Breast epithelium (tissue), 4 donors: ENCODE measurements around the gene ERC1. TPM values are rescaled to one million over a fixed set of nuclear protein-coding genes. Genes with fewer than 3 reads are reported as not detected.

Experiments used
- DNase-seq, 2 donors: peaks; one replicate each; pipeline ENCODE4 v3.0.0-alpha.2; 2019; ENCODE audit warnings: low spot score in 2 of 2
- H3K27ac ChIP-seq, 2 donors: fragments of 200-600 bp; sonication (generic) in 1 of 2; one replicate each; pipeline ENCODE4 v1.5.1; 2016 to 2019; ENCODE audit warnings: mild to moderate bottlenecking in 1 of 2
- H3K27me3 ChIP-seq, 2 donors: fragments of 200-600 bp; sonication (generic) in 1 of 2; one replicate each; pipeline versions ENCODE4 v1.5.1 to v1.6.0; 2017 to 2019; ENCODE audit warnings: control low read depth in 1 of 2, mild to moderate bottlenecking in 1 of 2
- H3K36me3 ChIP-seq: fragments of 200-600 bp; one replicate; pipeline ENCODE4 v1.5.1; 2019
- H3K4me1 ChIP-seq, 2 donors: fragments of 200-600 bp; sonication (generic); one replicate each; pipeline ENCODE4 v1.5.1; 2016 to 2019; ENCODE audit warnings: control low read depth in 1 of 2
- H3K4me3 ChIP-seq, 3 donors: fragments of 200-600 bp; sonication (generic); 1 replicate in 2 of 3; 2 replicates in 1 of 3; pipeline ENCODE4 v1.5.1; 2016 to 2019; ENCODE audit warnings: mild to moderate bottlenecking in 3 of 3, moderate library complexity in 2 of 3
- H3K9me3 ChIP-seq, 2 donors: fragments of 200-600 bp; sonication (generic) in 1 of 2; one replicate each; pipeline ENCODE4 v1.5.1; 2016 to 2019; ENCODE audit warnings: control low read depth in 1 of 2
- POLR2A ChIP-seq: fragments of 450-650 bp; IDR thresholded peaks from one replicate; pipeline ENCODE4 v1.6.1; 2016; ENCODE audit warnings: antibody characterized with exemption, mild to moderate bottlenecking, moderate library complexity
- POLR2AphosphoS5 ChIP-seq, 3 donors: sonication (generic); formaldehyde crosslinking; IDR thresholded peaks; one replicate each; pipeline ENCODE4 v1.6.1; 2017; ENCODE audit warnings: antibody characterized with exemption in 3 of 3
- intact Hi-C: fragments of 100-400 bp; cut with DNase I; formaldehyde crosslinking; loops from one replicate; pipeline ENCODE4 v1.15.1; 2023; ENCODE audit warnings: low total_unique reads
- total RNA-seq, 3 donors: library from RNA; depleted of rRNA; stranded (reverse); fragments of >200 nt; gene quantifications; one replicate each; pipeline ENCODE4 v1.1.0, GENCODE V29; 2016
- TF ChIP-seq, protein P1 (sequence below), 3 donors: fragments of 450-650 bp; IDR thresholded peaks; one replicate each; pipeline ENCODE4 v1.5.1; 2016 to 2017; ENCODE audit warnings: antibody characterized with exemption in 3 of 3, mild to moderate bottlenecking in 3 of 3, moderate library complexity in 3 of 3

The ERC1 gene
- total RNA-seq = 10 to 100 TPM; 47.4 to 63.4 (median 52.8) TPM

- no peaks in the 10 kb centered on the region for H3K36me3 ChIP-seq
- H3K9me3 ChIP-seq = no peaks in the 10 kb centered on the region
- peak within 1 kb of the TSS; percentile 98 to 99 (median 98) for H3K4me3 ChIP-seq
- TF ChIP-seq, protein P1, sequence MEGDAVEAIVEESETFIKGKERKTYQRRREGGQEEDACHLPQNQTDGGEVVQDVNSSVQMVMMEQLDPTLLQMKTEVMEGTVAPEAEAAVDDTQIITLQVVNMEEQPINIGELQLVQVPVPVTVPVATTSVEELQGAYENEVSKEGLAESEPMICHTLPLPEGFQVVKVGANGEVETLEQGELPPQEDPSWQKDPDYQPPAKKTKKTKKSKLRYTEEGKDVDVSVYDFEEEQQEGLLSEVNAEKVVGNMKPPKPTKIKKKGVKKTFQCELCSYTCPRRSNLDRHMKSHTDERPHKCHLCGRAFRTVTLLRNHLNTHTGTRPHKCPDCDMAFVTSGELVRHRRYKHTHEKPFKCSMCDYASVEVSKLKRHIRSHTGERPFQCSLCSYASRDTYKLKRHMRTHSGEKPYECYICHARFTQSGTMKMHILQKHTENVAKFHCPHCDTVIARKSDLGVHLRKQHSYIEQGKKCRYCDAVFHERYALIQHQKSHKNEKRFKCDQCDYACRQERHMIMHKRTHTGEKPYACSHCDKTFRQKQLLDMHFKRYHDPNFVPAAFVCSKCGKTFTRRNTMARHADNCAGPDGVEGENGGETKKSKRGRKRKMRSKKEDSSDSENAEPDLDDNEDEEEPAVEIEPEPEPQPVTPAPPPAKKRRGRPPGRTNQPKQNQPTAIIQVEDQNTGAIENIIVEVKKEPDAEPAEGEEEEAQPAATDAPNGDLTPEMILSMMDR (IDR thresholded peaks at IDR 0.05) = peak in 1 of 3 donors; percentile 12
- peak; percentile 72 for TF ChIP-seq POLR2A
- peak; percentile 63 to 74 (median 71) for TF ChIP-seq POLR2AphosphoS5 (IDR thresholded peaks at IDR 0.05)
- DNase-seq = peak; percentile 79 to 81
- H3K27me3 ChIP-seq = no peaks in the 10 kb centered on the region
- intact Hi-C loops = no loop called here
- H3K4me1 ChIP-seq = peaks cover 0 to 15% of the 10 kb centered on the region in 2 donors
- H3K27ac ChIP-seq = peak within 1 kb of the TSS; percentile 93 to 97
Measured at GRCh38 chr12:990661-991349, at the start of gene ERC1. Gene ERC1, plus strand, starts transcription at chr12:991223. Its CDS starts 36,681 bp downstream, at chr12:1027904.

DNA sequence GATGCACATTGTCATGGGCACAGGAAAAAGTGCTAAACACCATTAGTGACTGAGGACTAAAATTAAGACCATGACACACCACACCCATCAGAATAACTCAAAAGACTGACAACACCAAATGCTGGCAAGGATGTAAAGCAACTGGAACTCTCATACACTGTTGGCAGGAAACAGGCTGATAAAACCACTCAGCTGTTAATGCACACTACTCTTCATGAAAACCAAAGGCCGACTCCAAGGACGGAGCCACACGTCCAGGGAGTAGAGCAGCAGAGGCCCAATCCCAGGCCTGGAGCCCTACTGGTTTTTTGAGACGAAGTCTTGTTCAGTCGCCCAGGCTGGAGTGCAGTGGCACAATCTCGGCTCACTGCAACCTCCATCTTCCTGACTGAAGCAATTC lies 48.0 kb upstream of the ERC1 start:
- intact Hi-C loops = no loop called here
- TF ChIP-seq POLR2A = no peak
- TF ChIP-seq, protein P1 (IDR thresholded peaks at IDR 0.05) = no peak
- Histone ChIP-seq H3K27me3 (no peaks in the 10 kb centered on the region), H3K27ac (no peak overlapping the region), H3K4me1 (peaks cover 0 to under 1% of the 10 kb centered on the region in 2 donors), H3K9me3 (no peaks in the 10 kb centered on the region), H3K4me3 (no peak overlapping the region), H3K36me3 (no peaks in the 10 kb centered on the region)
- DNase-seq = no peak

DNA sequence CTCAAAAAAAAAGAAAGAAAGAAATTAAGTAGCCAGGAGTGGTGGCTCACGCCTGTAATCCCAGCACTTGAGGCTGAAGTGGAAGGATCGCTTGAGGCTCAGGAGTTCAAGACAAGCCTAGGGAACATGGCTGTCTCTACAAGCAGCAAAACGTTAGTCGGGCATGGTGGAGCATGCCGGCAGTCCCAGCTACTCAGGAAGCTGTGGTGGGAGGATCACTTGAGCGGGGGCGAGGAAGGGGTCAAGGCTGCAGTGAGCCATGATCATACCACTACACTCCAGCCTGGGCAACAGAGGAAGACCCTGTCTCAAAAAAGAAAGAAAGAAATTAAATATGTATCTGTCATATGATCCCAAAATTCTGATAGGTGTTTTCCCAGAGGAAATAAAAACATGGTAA lies 46.8 kb upstream of the ERC1 start:
- H3K4me3 ChIP-seq = no peak overlapping the region
- TF ChIP-seq, protein P1 (IDR thresholded peaks at IDR 0.05) = no peak
- TF ChIP-seq POLR2A (no peak), POLR2AphosphoS5 (IDR thresholded peaks at IDR 0.05) (no peak)
- no peak overlapping the region for H3K27ac ChIP-seq
- peaks cover 0 to 7% of the 10 kb centered on the region in 2 donors for H3K4me1 ChIP-seq
- H3K36me3 ChIP-seq = no peaks in the 10 kb centered on the region
- intact Hi-C loops = no loop called here
- no peaks in the 10 kb centered on the region for H3K9me3 ChIP-seq
- DNase-seq = no peak
- no peaks in the 10 kb centered on the region for H3K27me3 ChIP-seq

DNA sequence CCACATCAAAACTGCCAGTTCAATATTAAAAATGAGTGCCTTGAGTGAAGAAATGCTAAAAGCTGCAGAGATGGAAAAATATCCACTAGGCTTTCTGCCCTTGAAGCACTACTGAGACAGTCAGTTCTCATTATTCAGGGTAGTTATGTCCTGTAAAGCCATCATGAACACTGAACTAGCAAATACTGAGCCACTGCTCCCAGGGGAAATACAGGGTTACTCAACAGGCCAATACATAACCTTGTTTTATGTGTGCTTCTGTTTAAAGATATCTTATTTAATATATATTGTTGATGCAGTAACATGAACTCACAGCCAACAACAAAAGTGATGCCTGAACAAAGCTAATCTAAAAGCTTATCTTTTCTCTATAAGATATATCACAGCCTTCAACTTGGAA lies 44.8 kb upstream of the ERC1 start:
- no peak for DNase-seq
- TF ChIP-seq POLR2A = no peak
- TF ChIP-seq POLR2AphosphoS5 (IDR thresholded peaks at IDR 0.05) = no peak
- TF ChIP-seq, protein P1 (IDR thresholded peaks at IDR 0.05) = no peak
- no peaks in the 10 kb centered on the region for H3K27me3 ChIP-seq
- intact Hi-C loops = no loop called here
- no peaks in the 10 kb centered on the region for H3K9me3 ChIP-seq
- no peak overlapping the region for H3K27ac ChIP-seq
- H3K4me1 ChIP-seq = peaks cover 0 to 7% of the 10 kb centered on the region in 2 donors
- no peaks in the 10 kb centered on the region for H3K36me3 ChIP-seq
- no peak overlapping the region for H3K4me3 ChIP-seq

- H3K9me3 ChIP-seq = no peaks in the 10 kb centered on the region
Measured at GRCh38 chr12:946631-947030, 44.4 kb upstream of the ERC1 start.

More at GRCh38 chr12:946631-947030, 44.4 kb upstream of the ERC1 start:
- Histone ChIP-seq H3K27me3 (no peaks in the 10 kb centered on the region), H3K36me3 (no peaks in the 10 kb centered on the region), H3K4me1 (peaks cover 0 to 7% of the 10 kb centered on the region in 2 donors), H3K27ac (no peak overlapping the region), H3K4me3 (no peak overlapping the region)
- no peak for DNase-seq
- intact Hi-C loops = no loop called here
- TF ChIP-seq, protein P1 (IDR thresholded peaks at IDR 0.05) = no peak
- TF ChIP-seq POLR2A (no peak), POLR2AphosphoS5 (IDR thresholded peaks at IDR 0.05) (no peak)
